HG02970 (cell line): Measurements from ENCODE around the gene PRM2.
"Not testable (repeated sequence)": the region's sequence is repeated elsewhere in the genome, so short reads cannot be mapped to it uniquely, and the experiment has no call there.

Experiments used
- ATAC-seq: cut with Tn5 transposase; IDR thresholded peaks from one replicate; pipeline ENCODE4 v1.9.1; 2021; ENCODE audit warnings: mild to moderate bottlenecking, moderate library complexity, moderate number of reproducible peaks; ENCODE audit not compliant: unreplicated experiment, low FRiP score

Gene PRM2

DNA sequence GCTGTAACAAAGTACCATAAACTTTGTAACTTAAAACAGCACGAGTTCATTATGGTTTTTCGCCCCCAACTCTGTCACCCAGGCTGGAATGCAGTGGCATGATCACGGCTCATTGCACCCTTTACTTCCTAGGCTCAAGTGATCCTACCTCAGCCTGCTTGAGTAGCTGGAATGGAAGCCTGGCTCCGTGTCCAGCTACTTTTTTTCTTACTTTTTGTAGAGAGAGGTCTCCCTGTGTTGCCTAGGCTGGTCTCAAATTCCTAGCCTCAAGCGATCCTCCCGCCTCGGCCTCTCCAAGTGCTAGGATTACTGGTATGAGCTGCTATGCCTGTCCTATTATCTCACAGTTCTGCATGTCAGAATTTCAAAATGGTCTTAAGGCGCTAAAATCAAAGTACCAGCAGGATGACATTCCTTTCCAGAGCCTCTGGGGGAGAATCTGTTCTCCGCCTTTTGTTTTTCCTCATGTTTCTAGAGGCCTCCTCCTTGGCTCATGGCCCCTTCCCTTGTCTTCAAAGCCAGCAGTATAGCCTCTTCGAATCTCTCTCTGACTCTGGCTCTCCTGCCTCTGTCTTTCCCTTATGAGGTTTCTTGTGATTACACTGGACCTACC, 14.9 kb upstream of the PRM2 start:
- ATAC-seq: no peak

DNA sequence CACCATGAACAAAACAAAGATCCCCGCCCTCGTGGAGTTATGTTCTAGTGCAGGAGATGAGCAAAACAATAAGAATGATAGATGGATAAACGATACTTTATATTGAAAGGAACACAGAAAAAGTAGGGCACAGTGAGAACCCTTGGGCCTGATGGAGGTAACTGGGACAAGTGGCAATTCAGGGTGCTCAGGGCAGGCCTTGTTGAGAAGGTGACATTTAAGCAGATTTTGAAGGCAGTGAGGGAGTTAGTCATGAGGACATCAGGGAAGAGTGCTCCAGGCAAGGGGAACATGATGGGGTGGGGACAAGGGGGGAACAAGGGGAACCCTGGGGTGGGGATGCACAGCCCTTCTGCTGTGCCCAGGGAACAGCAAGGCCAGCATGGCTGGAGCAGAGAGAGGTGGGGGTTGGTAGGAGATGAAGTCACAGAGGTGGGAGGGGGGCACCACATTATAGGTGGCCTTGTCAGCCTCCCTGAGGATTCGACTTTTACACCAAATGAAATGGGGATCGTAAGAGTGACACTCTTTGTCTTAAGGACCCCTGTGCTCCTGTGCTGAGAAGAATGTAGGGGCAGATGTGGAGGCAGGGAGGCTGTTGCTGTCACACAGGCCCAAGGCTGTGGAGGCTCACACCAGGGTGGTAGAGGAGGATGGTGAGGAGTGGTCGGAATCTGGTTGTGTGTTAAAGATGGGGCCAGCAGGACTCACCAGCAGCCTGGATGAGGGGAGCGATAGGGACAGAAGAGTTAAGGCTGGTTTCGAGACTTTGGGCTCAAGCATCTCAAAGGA, 14.0 kb upstream of the PRM2 start:
- ATAC-seq: no peak

DNA sequence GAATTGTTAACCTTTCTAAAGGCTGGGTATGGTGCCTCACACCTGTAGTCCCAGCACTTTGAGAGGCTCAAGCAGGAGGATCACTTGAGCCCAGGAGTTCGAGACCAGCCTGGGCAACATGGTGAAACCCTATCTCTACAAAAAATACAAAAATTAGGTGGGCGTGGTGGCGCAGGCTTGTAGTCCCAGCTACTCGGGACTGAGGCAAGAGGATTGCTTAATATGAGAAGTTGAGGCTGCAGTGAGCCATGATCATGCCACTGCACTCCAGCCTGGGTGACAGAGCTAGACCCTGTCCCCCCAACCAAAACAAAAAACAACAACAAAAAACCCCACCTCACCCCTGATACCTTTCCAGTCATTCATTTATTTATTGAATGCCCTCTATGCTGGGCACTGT, 13.4 kb upstream of the PRM2 start:
- not testable (repeated sequence) for ATAC-seq

DNA sequence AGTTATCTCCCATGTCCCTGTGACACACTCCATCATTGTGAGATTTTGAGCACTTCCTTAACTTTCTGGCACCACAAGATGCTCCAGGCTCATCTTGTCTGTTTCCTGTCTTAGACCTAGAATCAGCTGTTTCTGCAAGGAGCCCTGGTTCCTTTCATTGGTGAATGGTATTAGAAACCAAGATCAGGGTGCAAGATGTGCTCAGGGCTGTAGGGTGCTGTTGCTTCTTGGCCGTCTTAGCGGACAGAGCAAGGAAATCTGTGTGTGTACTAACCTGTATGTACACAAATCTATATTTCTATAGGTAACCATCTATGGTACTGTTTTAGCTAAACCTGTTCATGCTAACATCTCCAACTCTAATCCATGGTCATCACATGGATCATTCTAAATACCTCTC, 12.9 kb upstream of the PRM2 start:
- no peak for ATAC-seq

DNA sequence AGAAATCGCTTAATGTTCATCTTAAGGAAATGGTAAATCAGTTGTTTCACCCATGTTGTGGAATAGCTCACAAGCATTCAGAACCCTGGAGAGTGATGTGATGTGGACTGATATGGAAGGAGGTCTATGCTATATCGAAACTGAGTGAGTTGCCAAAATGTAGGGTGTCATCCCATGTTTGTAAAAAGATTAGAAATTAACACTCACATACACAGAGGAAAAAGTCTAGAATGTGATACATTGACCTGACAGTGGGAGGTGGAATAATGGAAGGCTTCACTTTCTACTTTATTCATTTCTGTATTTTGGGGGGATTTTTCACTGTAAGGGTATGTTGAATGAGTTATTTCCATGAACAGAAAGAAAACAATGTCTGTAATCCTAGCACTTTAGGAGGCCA, 9.6 kb upstream of the PRM2 start:
- ATAC-seq: no peak

DNA sequence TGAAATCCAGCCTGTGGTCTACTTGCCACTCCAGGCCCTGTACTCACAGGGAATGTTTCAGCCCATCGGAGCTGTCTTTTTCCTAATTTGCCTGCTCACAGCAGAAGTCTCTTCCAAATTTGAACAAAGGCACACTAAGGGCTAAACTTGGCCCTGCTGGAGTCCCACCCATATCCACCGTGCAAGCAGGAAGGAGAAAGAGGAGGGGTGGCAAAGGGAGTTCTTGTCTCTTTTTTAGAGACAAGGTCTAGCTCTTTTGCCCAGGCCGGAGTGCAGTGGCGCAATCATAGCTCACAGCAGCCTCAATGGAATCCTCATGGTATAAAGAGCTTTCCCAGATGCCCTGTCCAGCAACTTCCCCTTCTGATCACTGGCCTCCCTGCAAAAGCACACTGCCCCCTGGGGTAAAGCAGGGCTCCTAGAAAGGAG, 7.6 kb upstream of the PRM2 start:
- ATAC-seq: no peak

DNA sequence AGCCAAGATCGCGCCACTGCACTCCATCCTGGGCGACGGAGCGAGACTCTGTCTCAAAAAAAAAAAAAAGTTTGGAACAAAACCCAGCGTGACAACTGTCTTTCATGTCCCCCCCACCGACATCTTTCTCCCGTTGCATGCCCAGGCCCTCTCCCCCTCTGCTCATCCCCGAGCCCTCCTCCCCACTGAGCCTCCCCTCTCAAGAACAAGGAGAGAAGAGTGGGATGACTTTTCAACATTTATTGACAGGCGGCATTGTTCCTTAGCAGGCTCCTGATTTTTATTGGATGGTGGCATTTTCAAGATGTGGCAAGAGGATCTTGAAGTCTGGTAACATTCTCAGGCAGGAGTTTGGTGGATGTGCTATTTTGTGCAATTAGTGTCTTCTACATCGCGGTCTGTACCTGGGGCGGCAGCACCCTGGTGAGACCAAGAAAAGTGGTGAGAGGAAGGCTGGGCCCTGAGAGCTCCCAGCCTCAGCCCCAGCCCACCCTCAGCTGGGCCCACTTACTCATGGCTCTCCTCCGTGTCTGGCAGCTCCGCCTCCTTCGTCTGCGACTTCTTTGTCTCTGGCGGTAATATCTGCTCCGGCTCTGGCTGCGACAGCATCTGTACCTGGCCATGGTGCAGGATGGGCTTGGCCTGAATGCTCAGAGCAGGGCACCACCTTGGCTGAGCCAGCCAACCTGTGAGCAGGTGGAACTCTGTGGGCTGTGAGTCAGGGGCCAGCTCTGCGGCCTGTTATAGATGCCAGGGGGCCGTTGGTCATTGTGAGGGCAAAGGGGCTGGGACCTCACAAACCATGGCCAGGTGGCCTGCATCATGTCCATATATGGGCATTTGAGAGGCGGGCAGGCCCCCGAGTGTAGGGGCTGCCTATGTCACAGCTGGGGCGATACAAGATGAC, 4.6 kb upstream of the PRM2 start, which contains the start of gene PRM1:
TSS of gene PRM1 (minus strand) at position 715 of the 907 bp plus-strand sequence. CDS start at position 623, 92 bp downstream.
- no peak for ATAC-seq

DNA sequence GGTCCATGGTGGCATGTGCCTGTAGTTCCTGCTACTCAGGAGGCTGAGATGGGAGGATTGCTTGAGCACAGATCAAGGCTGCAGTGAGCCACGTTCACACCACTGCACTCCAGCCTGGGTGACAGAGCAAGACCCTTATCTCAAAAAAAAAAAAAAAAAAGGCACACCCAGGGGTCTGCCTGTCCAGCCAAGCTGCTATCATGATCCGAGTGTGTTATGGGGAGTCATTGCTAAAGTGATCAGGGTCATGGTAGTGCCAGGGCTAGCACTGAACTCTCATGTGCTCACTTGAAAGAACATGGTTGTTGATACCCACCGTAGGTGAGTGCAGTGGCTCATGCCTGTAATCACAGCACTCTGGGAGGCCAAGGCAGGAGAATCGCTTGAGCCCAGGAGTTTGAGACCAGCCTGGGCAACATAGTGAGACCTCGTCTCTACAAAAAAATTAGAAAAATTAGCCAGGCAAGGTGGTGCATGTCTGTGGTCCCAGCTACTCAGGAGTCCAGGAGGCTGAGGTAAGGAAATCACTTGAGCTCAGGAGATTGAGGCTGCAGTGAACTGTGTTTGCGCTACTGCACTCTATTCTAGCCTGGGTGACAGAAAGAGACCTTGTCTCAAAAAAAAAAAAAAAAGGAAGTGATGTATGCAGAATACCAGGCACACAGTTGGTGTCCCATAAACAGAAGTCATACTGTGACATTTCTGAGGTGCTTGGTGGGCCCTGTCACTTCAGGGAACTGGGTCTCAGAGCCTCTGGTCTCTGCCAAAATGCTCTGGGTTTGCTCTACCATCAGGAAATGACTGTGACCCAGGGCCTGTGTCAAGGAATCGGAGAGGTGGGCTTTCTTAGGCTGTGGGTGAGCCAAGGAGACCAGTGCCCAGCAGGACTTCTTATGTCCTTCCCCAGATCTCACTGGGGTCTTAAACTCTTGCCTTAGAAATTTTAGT, 2.7 kb upstream of the PRM2 start:
- ATAC-seq: no peak

DNA sequence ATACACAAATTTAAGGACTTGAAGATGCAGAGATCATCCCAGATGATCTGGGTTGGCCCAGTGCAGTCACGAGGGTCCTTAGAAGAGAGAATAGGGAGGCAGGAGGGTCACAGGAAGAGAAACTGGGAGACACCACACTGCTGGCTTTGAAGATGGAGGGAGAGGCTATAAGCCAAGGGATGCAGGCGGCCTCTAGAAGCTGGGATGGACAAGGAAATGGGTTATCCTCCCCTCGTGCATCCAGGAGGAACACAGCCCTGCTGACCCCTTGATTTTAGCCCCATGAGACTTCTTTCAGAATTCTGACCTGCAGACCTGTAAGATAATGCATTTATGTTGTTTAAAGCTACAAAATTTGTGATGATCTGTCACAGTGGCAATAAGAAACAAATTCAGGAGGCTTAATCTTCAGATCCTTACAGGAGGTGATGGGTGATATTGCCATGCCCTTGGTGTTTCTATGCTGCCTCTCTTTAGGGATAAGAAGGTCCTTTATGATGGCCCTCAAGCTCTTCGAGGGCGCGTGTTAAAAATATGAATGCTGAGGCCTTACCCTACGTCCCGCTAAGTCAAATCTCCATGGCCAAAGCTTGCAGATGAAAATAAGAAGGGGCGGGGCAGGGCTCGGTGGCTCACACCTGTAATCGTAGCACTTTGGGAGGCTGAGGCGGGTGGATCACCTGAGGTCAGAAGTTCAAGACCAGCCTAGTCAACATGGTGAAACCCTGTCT, 1.5 kb upstream of the PRM2 start:
- no peak for ATAC-seq

DNA sequence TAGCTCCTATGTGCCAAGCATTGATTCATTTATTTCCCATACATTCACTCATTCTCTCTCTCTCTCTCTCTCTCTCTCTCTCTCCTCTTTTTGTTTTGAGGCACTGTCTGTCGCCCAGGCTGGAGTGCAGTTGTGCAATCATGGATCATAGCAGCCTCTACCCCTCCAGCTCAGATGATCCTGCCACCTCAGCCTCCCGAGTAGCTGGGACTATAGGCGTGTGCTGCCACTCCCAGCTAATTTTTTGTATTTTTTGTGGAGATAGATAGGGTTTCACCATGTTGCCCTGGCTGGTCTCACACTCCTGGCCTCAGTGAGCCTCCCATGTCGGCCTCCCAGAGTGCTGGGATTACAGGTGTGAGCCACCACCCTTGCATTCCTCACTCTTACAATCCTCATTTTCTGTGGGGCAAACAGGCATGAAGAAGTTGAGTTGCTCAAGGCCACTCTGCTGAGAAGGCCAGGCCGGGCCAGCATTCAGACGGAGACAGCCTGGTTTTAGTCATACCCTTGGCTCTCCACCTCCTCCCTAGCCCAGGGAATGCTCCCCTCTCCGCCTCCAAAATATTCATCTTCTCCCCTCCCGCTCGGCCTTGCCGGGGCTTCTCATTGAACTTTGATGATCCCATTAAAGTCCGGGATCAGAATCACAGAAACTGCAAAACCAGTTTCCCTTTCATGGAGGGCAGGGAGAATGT, 765 bp upstream of the PRM2 start:
- no peak for ATAC-seq

DNA sequence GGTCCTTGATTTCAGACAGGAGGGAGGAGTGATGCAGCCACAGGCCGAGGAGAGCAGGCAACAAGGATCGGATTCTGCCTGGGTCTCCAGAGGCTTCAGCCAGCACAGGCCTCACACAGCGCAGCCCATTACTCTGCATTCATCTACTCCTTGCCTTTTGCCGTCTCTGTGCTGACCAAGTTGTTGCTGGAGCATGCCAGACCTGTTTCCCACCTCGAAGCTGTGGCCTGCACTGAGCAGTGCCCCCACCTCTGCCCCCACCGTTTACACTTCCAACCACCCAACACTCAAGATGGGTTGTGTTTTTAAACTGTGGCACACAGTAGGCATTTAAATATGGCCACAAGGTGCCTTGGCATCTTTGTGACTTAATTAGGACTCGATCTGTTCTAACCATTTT, 1.3 kb downstream of the PRM2 start:
- ATAC-seq: no peak

DNA sequence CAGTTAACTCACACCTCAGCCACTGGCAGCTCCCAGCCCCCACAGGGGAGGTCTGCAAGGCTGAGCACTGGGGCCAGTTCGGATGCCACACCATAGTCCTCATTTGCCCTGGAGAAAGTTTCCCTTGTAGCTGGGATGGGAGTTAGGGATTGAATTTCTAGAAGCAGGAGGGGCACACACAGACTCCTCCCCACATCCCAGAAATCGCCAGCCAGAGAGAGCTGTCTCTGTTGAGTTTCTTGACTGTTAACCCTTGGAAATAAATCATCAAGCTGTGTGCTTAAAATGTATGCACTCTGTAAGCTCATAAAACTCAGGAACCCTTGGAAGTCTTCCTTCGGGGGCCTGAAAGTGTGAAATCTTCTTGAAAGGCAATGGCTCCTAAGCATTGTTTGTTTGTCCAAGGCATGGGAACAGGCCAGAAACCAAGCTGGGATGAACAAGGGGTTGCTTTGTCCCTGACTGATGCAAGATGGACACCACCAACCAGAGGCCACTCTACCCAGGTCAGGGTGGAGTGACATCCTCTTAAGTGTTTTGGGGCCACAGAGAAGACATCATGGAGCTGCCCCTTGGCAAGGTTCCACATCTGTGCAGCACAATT, 2.5 kb downstream of the PRM2 start:
- no peak for ATAC-seq

DNA sequence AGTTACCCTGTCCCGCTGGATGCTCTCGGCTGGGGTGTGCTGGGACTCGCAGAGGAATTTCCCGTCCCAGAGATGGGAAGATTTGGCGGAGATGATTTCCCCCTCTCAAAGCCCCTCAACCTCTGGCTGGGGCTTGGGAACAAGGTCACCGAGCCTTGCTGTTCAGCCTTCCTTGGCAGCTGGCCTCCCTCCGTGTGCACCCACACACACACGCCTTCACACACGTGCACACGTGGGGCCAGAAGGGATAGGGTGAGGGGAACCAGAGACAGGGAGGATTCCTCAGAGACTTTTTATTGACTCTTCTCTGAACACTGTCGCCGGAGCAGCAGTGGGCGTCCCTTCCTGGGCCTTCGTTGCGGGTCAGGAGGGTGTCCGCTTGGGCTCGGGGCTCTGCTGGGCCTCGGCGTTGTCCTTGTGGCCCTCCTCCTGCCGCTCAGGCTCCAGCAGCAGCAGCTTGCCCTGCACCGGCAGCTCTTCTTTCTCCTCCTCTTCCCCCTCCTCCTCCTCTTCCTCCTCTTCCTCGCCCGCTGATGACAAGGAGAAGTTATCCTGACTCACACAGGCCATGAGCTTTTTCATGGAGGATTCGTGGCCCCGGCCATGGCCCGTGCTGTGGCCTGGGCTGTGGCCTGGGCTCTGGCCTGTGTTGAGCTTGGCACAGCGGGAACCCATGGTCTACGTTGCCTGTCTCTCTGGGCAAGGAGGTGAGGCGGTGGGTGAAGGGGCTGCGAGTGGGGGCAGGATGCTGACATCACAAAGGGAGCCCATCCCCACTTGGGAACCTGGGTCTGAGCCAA, 3.2 kb downstream of the PRM2 start, which contains the start of gene PRM3:
TSS of gene PRM3 (minus strand) at position 709 of the 800 bp plus-strand sequence. CDS start at position 675, 34 bp downstream.
- no peak for ATAC-seq

DNA sequence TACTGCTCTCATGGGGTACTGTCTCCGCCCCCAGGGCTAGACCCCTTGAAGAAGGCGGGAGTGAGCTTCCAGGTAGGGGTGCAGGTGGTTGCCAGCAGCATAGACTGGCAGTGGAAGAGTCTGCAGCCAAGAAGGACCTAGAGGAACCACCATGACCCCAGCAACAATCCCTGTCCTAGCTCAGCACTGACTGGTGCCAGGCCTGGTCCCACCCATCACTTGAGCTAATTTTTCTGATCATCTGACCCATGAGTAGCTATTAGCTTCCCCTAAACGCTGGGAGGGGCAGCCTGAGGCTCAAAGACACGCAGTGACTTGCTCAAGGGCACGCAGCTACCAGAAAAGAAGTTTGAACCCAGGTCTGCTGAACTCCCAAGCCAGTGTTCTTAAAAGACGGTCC, 3.8 kb downstream of the PRM2 start:
- no peak for ATAC-seq

DNA sequence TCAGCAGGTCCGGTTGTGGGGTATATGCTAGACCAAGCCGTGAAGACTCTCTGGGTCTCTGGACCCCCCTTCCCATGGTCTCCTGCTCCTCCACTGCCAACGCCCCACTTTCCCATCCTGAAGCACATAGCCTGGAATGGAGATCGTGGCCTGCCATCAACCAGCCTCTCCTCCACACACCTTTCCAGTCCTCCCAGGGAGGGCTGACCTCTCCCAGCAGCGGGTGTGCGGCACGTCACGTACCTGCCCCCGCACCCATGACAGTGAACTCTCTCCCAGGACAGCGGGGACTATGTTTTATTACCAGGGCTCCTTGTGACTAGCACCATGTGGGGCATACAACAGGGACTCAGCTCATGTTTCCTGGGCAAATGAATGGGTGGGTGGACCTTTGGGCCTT, 4.7 kb downstream of the PRM2 start:
- no peak for ATAC-seq

DNA sequence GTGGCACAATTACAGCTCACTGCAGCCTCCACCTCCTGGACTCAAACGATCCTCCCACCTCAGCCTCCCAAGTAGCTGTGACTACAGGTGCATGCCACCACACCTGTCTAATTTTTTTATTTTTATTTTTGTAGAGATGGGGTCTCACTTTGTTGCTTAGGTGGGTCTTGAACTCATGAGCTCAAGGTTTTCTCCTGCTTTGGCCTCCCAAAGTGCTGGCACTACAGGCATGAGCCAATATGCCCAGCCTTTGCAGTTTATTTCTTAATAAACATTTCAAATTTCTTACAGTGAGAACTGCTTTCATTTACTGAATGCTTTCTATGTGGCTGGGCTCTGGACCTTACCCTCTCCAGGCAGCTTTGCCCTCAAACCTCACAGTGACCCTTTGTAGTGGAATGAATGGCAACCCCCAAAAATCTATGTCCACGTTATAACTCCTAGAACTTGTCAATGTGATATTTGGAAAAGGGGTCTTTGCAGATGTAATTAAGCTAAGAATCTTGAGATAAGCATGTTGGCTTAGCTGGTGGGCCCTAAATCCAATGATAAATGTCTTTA, 5.6 kb downstream of the PRM2 start:
- no peak for ATAC-seq

DNA sequence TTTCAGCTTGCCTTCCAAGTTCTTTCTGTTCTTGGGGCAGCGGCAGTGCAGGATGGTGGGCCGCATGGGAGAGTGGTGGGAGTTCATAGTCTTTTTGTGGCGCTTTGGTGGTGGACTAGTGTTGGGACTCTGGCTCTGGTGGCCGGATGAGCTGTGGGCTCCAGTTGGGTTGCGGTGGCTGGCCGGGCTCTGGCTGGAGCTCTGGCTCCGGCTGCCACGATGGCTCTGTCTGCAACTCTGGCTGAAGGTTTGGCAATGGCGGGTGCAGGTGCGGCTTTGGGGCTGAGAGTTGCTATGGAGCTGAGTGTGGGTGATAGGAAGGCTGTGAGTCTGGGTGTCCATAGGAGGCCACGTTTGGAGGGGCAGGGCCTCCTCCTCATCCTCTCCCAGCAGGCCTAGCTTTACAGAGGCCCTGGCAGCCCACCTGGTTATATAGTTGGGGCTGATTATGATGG, 7.3 kb downstream of the PRM2 start, which contains the start of gene TNP2:
TSS of gene TNP2 (minus strand) at position 405 of the 455 bp plus-strand sequence. CDS start at position 342, 63 bp downstream.
- no peak for ATAC-seq
